ENCODE results near the gene TTYH2.

The TTYH2 gene

DNA sequence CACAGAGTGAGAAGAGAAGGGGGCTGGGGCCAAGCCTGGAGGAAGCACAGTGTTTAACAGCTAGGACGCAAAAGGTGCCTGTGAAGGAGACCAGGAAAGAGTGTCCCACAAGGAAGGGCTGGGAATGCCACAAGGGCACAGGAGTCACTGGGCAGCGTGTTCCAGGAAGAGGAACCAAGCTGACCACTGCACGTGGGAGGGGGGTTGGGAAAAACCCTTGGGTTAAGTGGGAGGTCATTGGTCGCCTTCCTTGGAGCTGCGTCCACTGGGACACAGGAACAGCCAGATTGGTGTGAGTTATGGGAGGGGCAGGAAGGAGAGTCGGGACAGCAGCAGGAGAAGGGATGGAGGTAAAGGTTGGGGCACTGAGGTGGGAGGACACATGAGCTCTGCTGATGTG lies 12.9 kb downstream of the TTYH2 start:
- TF ChIP-seq, protein P1, sequence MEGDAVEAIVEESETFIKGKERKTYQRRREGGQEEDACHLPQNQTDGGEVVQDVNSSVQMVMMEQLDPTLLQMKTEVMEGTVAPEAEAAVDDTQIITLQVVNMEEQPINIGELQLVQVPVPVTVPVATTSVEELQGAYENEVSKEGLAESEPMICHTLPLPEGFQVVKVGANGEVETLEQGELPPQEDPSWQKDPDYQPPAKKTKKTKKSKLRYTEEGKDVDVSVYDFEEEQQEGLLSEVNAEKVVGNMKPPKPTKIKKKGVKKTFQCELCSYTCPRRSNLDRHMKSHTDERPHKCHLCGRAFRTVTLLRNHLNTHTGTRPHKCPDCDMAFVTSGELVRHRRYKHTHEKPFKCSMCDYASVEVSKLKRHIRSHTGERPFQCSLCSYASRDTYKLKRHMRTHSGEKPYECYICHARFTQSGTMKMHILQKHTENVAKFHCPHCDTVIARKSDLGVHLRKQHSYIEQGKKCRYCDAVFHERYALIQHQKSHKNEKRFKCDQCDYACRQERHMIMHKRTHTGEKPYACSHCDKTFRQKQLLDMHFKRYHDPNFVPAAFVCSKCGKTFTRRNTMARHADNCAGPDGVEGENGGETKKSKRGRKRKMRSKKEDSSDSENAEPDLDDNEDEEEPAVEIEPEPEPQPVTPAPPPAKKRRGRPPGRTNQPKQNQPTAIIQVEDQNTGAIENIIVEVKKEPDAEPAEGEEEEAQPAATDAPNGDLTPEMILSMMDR (IDR thresholded peaks at IDR 0.05), result no peak

DNA sequence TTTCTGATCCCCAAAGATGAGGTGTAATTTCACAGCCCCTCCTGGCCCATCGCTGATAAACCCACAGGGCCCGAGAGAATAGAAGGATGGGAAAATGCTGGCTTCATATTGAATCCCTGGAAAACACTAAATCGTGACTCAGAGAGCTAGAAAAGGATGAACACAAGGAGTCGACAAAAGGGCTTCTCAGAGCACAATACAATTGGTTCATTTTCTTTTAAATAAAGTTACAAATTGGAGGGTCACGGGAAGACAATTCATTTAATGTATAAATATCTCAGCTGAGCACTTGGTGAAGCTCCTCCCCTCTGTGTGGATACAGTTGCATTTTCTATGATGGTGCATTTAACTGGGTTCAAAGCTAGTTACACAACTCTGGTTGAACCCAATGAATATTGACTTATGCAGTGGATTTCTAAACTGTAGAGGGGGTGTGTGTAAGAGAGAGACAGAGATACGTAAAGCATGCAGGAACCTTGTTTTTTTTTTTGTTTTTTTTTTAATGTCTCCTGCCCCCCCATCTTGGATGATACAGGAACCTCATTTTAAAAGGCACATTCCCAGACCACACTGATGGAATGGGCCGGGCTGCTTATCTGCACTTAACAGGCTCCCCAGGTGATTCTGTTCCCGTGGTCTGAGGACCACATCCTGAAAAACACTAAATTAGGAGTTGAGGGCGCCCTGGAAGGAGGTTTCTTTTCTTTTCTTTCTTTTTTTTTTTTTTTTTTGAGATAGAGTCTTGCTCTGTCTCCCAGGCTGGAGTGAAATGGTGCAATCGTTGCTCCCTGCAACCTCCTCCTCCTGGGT lies 14.1 kb downstream of the TTYH2 start:
- TF ChIP-seq, protein P1 (IDR thresholded peaks at IDR 0.05), result no peak

DNA sequence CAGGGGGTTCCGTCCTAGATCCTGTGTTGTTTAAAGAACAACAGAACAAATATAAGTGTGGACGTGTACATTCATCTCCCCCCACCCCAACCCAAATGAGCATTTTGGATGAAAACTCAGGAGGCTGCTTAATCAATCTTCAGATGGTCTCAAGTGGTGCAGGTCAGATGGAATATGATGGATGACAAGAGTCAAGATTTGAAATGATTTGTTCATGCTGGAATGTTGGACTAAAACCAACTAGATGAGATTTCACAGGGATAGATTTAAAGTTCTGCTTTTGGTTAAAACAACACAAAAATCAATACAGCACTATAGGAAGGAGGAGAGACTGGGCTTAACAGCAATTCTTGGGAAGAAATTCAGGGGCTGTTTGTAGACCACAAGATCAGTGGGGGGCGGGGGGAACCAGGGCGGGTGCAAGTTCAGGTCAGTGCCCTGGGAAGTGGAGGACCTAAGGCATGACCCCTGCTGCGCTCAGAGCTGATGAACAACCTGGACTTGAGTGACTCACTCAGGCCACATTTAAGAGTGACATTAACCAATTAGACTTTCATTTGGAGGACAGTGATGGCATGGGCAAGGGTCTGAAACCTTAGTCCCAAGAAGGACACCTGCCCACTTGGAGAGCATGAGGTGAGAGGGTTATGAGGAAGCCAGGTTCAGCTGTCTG lies 15.1 kb downstream of the TTYH2 start:
- TF ChIP-seq, protein P1 (IDR thresholded peaks at IDR 0.05), result no peak

DNA sequence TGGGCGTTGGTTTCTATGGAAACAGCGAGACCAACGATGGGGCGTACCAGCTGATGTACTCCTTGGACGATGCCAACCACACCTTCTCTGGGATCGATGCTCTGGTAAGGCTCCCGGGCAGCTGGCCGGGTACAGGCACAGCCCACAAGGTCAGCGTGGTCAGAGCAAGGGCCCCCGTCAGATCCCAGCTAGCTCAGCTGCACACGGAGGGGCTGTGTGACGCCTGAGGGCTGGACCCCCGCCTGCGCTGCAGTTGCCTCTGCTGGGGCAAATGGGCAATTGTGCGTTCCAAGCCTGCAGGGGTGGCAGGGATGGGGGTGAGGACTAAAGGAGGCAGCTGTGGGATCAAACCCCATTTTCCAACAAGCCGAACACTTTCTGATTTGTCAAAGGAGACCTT lies 17.5 kb downstream of the TTYH2 start:
- TF ChIP-seq, protein P1 (IDR thresholded peaks at IDR 0.05), result no peak

DNA sequence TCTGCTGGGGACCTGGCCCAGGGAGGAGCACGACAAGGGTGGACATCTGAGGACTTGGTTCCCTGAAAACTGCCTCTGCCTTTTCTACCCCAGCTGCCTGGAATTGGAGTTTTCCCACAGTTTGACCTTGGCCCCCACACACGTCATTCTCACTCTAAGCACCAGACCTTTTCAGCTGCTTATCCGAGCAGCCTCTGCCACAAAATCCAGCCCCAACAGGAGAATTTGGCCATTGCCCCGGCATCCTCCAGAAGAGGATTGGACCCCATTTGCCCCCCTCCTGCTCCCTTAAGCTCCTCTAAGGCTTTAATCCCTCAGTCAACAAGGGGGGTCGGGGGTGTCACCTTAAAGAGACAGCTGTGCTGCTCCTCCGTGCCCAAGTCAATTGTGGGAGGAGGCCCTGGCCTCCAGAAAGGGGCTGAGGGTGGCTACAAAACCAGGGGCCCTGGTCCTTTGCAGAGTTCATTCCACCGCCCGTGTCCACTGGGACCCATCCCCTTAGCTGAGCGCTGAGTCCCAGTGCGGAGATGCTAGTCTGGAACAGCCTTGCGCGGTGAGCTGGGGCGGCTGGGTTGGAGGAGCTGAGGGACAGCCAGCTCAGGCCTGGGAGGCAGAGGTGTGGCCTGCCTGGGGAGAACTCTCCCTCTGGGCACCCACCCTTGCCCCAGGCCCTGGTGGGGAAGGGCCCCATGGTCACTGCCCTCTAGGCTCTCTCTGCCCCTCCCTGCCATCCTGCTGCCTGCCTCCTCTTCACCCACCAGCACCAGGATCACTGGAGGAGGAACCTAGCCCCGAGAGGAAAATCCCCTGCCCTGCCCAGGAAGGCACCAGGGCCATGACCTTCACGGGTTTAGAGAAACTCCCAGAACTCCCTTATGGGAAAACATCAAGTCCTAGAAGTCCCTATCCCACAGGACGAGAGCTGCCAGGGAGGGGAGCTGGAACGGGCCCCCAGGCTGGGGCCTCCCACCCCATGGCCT lies 18.8 kb downstream of the TTYH2 start:
- TF ChIP-seq, protein P1 (IDR thresholded peaks at IDR 0.05), result no peak

DNA sequence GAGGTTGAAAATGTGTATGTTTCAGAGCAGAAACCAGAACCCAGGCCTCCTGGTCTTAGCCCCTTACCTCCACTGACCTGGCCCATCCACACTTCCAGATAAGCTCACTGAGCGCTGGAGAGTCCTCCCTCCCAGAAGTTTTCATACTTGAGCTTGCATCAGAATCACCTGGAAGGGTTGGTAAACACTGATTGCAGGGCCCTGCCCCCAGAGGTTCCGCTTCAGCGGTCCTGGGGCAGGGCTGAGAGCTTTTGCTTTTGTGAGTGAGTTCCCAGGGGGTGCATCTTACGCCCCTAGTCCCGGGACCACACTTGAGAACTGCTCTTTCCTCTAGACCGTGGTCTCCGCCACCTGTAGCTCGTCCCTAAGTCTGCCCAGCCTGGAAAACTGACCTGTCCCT lies 20.6 kb downstream of the TTYH2 start:
- TF ChIP-seq, protein P1 (IDR thresholded peaks at IDR 0.05), result no peak

DNA sequence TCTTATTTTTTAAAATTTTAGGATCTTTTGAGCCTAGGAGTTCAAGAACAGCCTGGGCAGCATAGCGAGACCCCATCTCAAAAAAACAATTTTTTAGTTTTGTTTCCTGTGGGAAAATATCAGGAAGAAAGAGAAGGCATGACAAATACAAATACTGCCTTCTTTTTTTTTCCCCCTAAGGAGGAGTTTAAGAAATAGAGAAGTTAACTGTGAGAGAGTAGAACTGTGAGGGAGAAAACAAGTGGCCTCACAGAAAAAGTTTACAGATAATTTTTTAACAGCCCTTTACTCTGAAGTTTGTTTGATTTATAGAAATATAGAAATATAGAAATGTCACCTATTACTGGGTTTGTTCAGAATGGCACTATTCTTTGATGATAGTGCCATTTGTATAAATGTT lies 21.1 kb downstream of the TTYH2 start:
- TF ChIP-seq, protein P1 (IDR thresholded peaks at IDR 0.05), result no peak
